ENCODE data around the gene CLP1. TPM values are rescaled to one million over a fixed set of nuclear protein-coding genes. Genes with fewer than 3 reads are reported as not detected.
A peak's percentile ranks its signal among the peaks of the same experiment; 100 is the strongest.

Gene CLP1
- total RNA-seq, 1 experiment from 2014 or later: 35.5 TPM

GRCh38 chr11:57637626-57638004 is 19.9 kb upstream of the CLP1 start:
- H3K23ac ChIP-seq (ENCODE audit: insufficient read length, low read depth, low read length): no peak overlapping the region
- H3K9me3 ChIP-seq (ENCODE audit: control insufficient read depth, low read depth, low read length): no peaks in the 10 kb centered on the region
- Mint-ChIP-seq H3K4me1 (peaks cover 36 to 47% of the 10 kb centered on the region in 2 experiments), H3K9me3 (peaks cover 6 to 10% of the 10 kb centered on the region in 2 experiments; a peak in 4 of 5 replicates), H3K27me3 (ENCODE audit: low read depth) (peaks cover 11% of the 10 kb centered on the region), H3K36me3 (ENCODE audit: insufficient read depth in 1 of 3, low read depth in 3 of 3) (peaks cover 26 to 38% (median 33%) of the 10 kb centered on the region in 3 experiments), H3K4me3 (peak overlapping the region; percentile 94 to 100), H3K27ac (peak overlapping the region; percentile 98 to 100 (median 100))
- H2BK15ac ChIP-seq (ENCODE audit: low read depth, low read length): no peak overlapping the region
- peak overlapping the region; percentile 0 for H2BK120ac ChIP-seq (ENCODE audit: low read depth, low read length, poor library complexity, severe bottlenecking)
- H3T11ph ChIP-seq (ENCODE audit: low read length): no peak overlapping the region
- H4K5ac ChIP-seq (ENCODE audit: insufficient read length, low read depth, low read length): no peak overlapping the region
- no peak; the same call in 2 of the 3 replicates for TF ChIP-seq CTCF (conservative IDR thresholded peaks at IDR 0.05)
- no peak overlapping the region for H2BK5ac ChIP-seq (ENCODE audit: insufficient read length, low read length)
- H4K20me1 ChIP-seq (ENCODE audit: control insufficient read depth, insufficient read depth, insufficient read length): peaks cover 2% of the 10 kb centered on the region
- WGBS (ENCODE audit: extremely low coverage, insufficient read length, low lambda C conversion rate): no CpG with 5 or more reads among the region's 18 CpGs
- H3K27me3 ChIP-seq (ENCODE audit: insufficient read depth, low read length): no peaks in the 10 kb centered on the region
- peak overlapping the region; percentile 3 for H4K91ac ChIP-seq (ENCODE audit: insufficient read length, low read depth, low read length)
- H3K23me2 ChIP-seq (ENCODE audit: insufficient read length, low read depth, low read length, poor library complexity, severe bottlenecking): peaks cover 11% of the 10 kb centered on the region
- H3K4me1 ChIP-seq (ENCODE audit: insufficient read depth, low read length): peaks cover 8% of the 10 kb centered on the region; the same call in 1 of the 2 replicates
- H4K8ac ChIP-seq (replicated peaks; ENCODE audit: insufficient read length, low read depth, low read length): no peak overlapping the region
- no peak overlapping the region for H2AFZ ChIP-seq (ENCODE audit: low read length)
- peak overlapping the region; percentile 26 for H3K4me2 ChIP-seq (ENCODE audit: insufficient read depth, insufficient read length, low read length)
- no peak overlapping the region for H2BK20ac ChIP-seq (ENCODE audit: low read depth, low read length, poor library complexity, severe bottlenecking)
- peak overlapping the region; percentile 11 for H2BK12ac ChIP-seq (ENCODE audit: insufficient read length, low read depth, low read length)
- H3K4ac ChIP-seq (ENCODE audit: low read depth, low read length): no peak overlapping the region; the same call in 1 of the 2 replicates
- peak overlapping the region; percentile 9 for H3K14ac ChIP-seq (ENCODE audit: insufficient read depth, low read length)
- peak overlapping the region; percentile 53 for H3K18ac ChIP-seq (ENCODE audit: insufficient read length, low read depth, low read length)
- DNase-seq: peak; percentile 84
- H3K79me1 ChIP-seq (ENCODE audit: insufficient read depth, low read depth, low read length, poor library complexity, severe bottlenecking): no peaks in the 10 kb centered on the region
- H3K79me2 ChIP-seq (ENCODE audit: insufficient read depth, low read length): peaks cover 7% of the 10 kb centered on the region; the same call in 1 of the 2 replicates
- peak overlapping the region; percentile 15 for H3K9ac ChIP-seq (ENCODE audit: extremely low read depth, insufficient read length, low read length)
- no peak overlapping the region for H3K56ac ChIP-seq (ENCODE audit: insufficient read length, low read depth, low read length)
- peak overlapping the region; percentile 11 for H3K27ac ChIP-seq (ENCODE audit: insufficient read length, low read depth, low read length)
- H2AK5ac ChIP-seq (ENCODE audit: insufficient read length, low read length): no peak overlapping the region
